Measurements from ENCODE around the gene ZNF25. TPM values are rescaled to one million over a fixed set of nuclear protein-coding genes. Genes with fewer than 3 reads are reported as not detected.
A peak's percentile ranks its signal among the peaks of the same experiment; 100 is the strongest.
"Not testable (repeated sequence)": the region's sequence is repeated elsewhere in the genome, so short reads cannot be mapped to it uniquely, and the experiment has no call there.

ZNF25 gene
- total RNA-seq (2014; rRNA removed; shearing (Covaris generic); ENCODE audit: low replicate concordance): 4.7 and 8.4 TPM in 2 replicates

DNA sequence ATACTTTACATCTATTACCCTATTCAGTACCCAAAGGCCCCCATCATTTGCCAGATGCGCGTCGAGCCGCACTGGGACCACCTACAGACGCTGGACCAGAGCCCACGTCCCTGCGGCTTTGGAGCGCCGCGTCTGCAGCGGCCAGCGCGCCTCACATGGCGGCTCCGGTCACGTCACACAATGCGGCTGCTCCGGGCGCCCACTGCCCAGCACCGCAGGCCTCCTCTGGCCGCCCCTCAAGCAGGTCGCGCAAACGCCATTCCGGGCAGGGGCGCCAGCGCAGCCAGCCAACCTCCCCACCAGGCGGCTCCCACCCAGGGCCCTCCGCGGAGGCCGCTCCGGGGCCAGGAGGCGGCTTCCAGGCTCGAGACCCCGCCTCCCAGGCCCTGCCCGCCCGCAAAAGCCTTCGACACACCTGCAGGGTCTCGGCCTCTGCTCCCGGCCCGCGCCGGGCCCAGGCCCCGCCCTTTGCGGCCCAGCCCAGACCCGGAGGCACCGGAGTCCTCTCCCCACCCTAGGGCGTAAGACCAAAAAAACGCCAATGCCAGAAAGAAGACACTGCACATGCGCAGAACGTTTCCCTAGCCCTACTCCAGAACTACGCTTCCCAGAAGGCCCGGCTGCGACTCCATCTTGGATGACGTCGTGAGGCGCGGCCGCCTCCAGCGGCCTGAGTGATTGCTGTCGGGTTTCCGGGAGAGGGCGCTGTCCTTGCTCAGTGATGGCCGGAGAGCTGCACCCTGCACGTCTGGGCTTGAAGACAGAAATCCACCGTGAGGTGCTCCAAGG is at the start of gene ZNF25:
Gene ZNF25 (minus strand): TSS at position 557 of the 789 bp plus-strand sequence. CDS start 4,925 bp downstream, outside the sequence.
- Histone ChIP-seq H3K4me3 (peak within 1 kb of the TSS; percentile 77), H3K36me3 (peaks cover 5% of the 10 kb centered on the region), H3K27me3 (no peaks in the 10 kb centered on the region), H3K9me3 (no peaks in the 10 kb centered on the region; the same call in none of the 2 replicates)
- DNase-seq: peak; percentile 97

- DNase-seq: no peak
- H3K27me3 ChIP-seq: no peaks in the 10 kb centered on the region
- H3K9me3 ChIP-seq: peaks cover 4% of the 10 kb centered on the region; the same call in 1 of the 2 replicates
- H3K36me3 ChIP-seq: peaks cover 18% of the 10 kb centered on the region
- no peak overlapping the region for H3K4me3 ChIP-seq
These were observed 48.8 kb upstream of the ZNF25 start for GRCh38 chr10:38025283-38025682.

DNA sequence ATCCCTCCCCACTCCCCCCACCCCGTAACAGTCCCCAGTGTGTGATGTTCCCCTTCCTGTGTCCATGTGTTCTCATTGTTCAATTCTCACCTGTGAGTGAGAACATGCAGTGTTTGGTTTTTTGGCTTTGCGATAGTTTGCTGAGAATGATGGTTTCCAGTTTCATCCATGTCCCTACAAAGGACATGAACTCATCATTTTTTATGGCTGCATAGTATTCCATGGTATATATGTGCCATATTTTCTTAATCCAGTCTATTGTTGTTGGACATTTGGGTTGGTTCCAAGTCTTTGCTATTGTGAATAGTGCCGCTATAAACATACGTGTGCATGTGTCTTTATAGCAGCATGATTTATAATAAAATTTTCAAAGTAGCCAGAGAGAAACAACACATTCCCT is 42.7 kb upstream of the ZNF25 start:
- DNase-seq, H3K9me3 ChIP-seq, H3K4me3 ChIP-seq, H3K27me3 ChIP-seq: not testable (repeated sequence)
- peaks cover 38% of the 10 kb centered on the region for H3K36me3 ChIP-seq

DNA sequence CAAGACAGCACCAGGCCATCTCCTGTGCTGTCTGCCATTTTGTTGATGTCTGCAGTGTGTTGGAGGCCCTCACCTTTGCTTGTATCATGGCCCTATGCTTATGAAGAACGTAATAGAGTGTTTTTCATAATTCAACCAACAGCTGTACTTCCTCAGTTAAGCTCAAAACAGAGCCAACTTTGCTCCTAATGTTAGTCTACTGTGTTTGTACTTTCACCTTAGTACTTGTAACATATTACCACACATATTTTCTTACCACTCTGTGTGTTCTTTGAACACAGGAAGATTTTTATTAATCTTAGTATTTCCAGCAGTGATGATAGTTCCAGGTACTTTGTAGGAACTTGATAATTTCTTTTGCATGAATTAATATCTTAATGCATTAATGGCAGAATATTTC is 39.9 kb upstream of the ZNF25 start:
- DNase-seq: no peak
- H3K27me3 ChIP-seq: no peaks in the 10 kb centered on the region
- H3K4me3 ChIP-seq: no peak overlapping the region
- H3K36me3 ChIP-seq: peaks cover 36% of the 10 kb centered on the region
- peaks cover 5% of the 10 kb centered on the region; the same call in 1 of the 2 replicates for H3K9me3 ChIP-seq

DNA sequence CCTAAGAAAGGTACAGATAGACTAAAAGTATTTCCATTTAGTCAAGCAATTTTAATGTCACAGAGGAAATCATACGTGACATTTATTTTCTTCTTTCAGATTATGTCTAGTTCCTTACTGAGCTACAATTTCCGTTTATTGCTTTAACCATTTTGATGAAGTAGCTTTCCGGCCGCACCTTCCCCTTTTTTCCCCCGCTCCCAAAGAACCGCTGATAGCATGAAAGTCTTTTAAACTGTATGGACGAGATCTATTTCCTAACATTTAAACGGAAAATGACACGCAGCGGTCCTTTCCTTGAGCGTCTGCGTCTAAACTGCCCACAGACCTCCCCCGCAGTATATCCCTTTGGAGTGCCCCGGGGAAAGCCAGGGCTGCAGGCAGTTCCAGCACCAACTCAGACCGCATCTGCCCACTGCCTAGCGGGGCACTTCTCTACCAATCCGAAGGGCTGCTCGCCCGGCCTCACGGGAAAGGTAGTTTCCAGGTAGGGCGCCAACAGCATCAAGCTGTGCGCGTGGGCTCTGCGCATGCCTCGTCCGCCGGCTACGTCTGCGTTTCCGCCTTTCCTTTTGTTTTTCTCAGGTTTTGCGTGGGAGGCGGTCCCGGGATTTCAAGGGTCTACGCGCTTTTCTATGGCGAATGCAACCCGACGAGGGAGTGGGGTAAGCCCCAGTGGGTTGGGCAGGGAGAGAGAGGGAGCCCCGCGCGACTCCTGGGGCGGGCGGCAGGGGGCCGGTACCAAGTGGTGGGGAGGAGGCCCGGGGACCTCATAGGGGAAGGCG is 33.9 kb upstream of the ZNF25 start, which contains the start of gene ZNF33A:
Gene ZNF33A (plus strand): TSS at position 557 of the 785 bp plus-strand sequence. CDS start 1,667 bp downstream, outside the sequence.
- no peak for DNase-seq
- no peaks in the 10 kb centered on the region for H3K9me3 ChIP-seq
- H3K4me3 ChIP-seq: peak within 1 kb of the TSS; percentile 72
- H3K36me3 ChIP-seq: peaks cover under 1% of the 10 kb centered on the region
- no peaks in the 10 kb centered on the region for H3K27me3 ChIP-seq

DNA sequence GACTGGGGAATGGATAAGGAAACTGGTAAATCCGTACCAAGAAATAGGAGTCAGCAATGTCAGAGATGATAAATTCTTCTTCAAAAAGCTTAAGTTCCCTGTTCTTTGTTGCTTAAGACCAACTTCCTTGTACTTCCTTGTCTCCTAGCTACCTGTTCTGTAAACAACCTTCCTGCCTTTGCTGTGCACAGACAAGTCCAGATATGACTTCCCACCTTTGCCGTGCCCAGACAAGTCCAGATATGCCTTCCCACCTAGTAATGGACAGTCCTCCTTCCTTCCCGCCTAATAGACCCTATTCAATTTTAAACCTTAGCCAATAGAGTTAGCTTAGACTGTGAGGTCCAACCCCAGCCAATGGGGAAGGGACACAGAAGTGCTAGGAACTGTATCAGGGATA is 31.5 kb upstream of the ZNF25 start:
- no peaks in the 10 kb centered on the region for H3K27me3 ChIP-seq
- no peaks in the 10 kb centered on the region for H3K36me3 ChIP-seq
- no peak overlapping the region for H3K4me3 ChIP-seq
- no peak for DNase-seq
- H3K9me3 ChIP-seq: no peaks in the 10 kb centered on the region

DNA sequence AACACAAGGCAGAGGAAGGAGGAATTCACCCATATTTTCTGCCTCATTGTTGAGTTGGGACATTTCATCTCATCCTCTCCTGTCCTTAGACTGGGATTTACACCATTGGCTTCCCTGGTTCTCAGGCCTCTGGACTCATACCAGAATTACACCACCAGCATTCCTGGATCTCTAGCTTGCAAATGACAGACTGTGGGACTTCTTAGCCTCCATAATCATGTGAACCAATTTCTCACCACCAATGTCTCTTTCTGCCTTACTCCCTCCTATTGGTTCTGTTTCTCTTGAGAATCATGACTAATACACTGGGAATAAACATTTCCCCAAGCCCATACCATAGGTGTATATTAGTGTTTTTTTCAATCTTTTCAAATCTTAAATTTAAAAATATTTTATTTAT is 31.1 kb upstream of the ZNF25 start:
- H3K27me3 ChIP-seq: no peaks in the 10 kb centered on the region
- no peaks in the 10 kb centered on the region for H3K36me3 ChIP-seq
- H3K4me3 ChIP-seq: no peak overlapping the region
- no peaks in the 10 kb centered on the region for H3K9me3 ChIP-seq
- DNase-seq: no peak

DNA sequence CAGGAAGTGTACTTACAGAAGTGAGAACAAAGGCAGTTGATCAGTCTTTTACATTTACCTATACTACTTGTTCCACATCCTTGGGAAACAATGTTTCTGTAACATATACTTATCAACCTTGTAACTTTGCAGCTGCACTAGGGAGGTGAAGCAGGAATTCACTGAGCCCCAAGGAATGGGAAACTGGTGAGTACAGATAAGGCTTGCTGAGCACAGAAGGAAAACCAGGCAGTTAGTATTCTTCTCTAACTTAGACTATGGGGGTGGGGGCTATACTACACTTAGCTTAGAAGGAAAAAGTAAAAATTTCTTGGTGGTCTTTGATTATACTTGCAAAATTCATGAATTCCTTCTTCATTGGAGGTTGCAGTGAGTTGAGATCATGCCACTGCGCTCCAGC is 27.1 kb upstream of the ZNF25 start:
- Histone ChIP-seq H3K27me3 (no peaks in the 10 kb centered on the region), H3K4me3 (no peak overlapping the region), H3K9me3 (no peaks in the 10 kb centered on the region), H3K36me3 (no peaks in the 10 kb centered on the region)
- no peak for DNase-seq

DNA sequence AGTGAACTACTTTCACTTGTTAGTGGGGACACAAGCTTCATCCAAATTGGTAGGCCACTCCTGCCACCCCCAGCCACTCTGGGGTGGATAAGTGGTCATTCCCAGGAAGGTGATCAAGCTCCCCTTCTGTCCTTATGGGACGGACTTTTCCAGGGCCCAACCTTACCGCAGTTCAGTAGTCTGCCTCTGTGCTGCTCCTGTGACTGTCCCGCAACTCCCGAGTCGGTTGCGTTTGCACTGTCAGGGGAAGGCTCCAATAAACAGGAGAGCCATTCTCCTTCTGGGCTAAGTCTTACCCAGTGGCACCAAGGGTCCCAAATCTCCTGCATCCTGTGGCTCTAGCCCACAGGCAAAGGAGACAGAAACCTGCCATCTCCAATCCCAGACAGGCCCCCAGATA is 26.6 kb upstream of the ZNF25 start:
- Histone ChIP-seq H3K4me3 (no peak overlapping the region), H3K9me3 (no peaks in the 10 kb centered on the region)

DNA sequence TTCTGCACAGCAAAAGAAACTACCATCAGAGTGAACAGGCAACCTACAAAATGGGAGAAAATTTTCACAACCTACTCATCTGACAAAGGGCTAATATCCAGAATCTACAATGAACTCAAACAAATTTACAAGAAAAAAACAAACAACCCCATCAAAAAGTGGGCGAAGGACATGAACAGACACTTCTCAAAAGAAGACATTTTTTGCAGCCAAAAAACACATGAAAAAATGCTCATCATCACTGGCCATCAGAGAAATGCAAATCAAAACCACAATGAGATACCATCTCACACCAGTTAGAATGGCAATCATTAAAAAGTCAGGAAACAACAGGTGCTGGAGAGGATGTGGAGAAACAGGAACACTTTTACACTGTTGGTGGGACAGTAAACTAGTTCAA is 24.0 kb upstream of the ZNF25 start:
- DNase-seq, H3K27me3 ChIP-seq, H3K9me3 ChIP-seq, H3K4me3 ChIP-seq, H3K36me3 ChIP-seq: not testable (repeated sequence)

More for the DNA sequence above, 26.6 kb upstream of the ZNF25 start:
- Histone ChIP-seq H3K36me3 (no peaks in the 10 kb centered on the region), H3K27me3 (no peaks in the 10 kb centered on the region)
- no peak for DNase-seq

GRCh38 chr10:37998920-37999319 is 22.5 kb upstream of the ZNF25 start:
- H3K36me3 ChIP-seq, H3K9me3 ChIP-seq, DNase-seq, H3K27me3 ChIP-seq, H3K4me3 ChIP-seq: not testable (repeated sequence)

GRCh38 chr10:37992083-37992482 is 15.6 kb upstream of the ZNF25 start:
- no peaks in the 10 kb centered on the region for H3K27me3 ChIP-seq

DNA sequence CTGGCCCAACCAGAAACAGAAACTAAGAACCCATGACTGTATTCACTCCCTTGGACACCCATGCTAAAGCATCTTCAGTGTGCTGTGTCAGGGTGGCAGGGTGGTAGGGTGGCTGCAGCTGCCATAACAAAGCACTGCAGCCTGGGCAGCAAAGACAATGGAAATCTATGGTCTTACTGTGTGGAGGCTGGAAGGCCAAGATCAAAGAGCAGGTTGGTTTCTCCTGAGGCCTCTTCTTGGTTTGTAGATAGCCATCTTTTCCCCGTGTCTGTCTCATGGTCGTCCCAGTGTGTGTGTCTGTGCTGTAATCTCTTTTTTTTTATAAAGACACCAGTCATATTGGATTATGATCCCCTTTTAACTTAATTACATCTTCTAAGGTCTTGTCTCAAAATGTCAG is 15.2 kb upstream of the ZNF25 start:
- H3K36me3 ChIP-seq: no peaks in the 10 kb centered on the region
- DNase-seq: no peak
- H3K27me3 ChIP-seq: no peaks in the 10 kb centered on the region
- H3K9me3 ChIP-seq: no peaks in the 10 kb centered on the region
- H3K4me3 ChIP-seq: no peak overlapping the region

More at GRCh38 chr10:37992083-37992482, 15.6 kb upstream of the ZNF25 start:
- DNase-seq: no peak
- Histone ChIP-seq H3K4me3 (no peak overlapping the region), H3K9me3 (no peaks in the 10 kb centered on the region), H3K36me3 (no peaks in the 10 kb centered on the region)

DNA sequence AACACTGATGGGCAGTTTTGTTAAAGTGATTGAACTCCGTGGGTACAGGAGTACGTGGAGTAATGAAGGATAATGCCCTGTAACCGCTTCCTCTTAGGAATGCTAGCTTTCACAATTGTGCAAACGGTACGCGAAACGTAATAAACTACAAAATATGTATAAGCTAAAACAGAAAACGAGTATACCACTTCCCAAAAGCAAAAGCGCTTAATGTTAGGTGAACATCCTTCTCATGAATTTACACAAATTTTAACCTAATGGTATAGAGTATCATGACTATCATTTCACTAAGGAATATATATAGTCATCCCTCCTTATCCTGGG is 395 bp upstream of the ZNF25 start:
- DNase-seq: no peak
- peak overlapping the region; percentile 77 for H3K4me3 ChIP-seq
- no peaks in the 10 kb centered on the region; the same call in none of the 2 replicates for H3K9me3 ChIP-seq
- no peaks in the 10 kb centered on the region for H3K27me3 ChIP-seq
- peaks cover 5% of the 10 kb centered on the region for H3K36me3 ChIP-seq

DNA sequence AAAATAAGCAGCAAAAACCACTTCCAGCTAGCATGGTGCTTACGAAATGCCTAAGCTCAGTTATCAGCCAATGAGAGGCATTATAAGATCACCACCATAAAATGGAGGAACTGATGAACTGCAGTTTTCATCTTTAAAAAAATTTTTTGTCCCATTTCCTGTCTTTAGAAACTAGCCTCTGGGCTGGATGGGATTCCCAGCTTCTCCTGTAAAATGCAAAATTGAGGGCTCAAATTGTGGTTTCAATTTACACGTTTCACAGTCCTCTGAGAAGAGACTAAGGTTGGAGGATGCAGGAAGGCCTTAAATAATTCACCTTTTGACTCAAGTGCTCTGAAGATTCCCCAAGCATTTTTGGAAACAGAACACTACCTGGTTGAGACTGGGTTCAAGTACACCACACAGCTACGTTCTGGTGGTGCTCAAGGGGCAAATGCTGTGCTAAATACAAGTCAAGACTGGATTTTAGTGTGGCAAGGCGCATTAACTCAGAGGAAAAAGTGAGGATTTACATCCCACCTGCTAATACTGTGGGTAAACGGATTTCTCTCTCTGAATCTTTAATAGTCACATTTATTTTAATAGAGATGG is 951 bp downstream of the ZNF25 start:
- Histone ChIP-seq H3K36me3 (peaks cover 11% of the 10 kb centered on the region), H3K9me3 (peaks cover 5% of the 10 kb centered on the region), H3K27me3 (no peaks in the 10 kb centered on the region), H3K4me3 (peak overlapping the region; percentile 77)
- DNase-seq: no peak

DNA sequence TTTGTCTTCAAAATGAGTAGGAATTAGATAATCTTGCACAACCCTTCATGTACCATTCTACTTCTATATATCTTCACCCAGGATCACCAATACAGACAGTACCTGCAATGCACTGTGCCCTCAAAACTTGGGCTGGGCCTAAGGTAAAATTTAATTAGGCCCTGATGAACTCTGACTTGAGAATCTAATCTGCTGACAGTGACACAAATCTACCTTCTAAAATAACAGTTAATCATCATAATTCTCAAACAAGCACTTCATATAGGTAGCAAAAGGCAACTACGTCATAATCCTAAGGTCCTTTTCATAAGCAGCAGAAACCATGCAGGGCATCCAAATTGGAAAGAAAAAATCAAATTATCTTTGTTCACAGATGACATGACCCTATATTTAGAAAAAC is 4.1 kb downstream of the ZNF25 start:
- H3K4me3 ChIP-seq: no peak overlapping the region
- peaks cover 15% of the 10 kb centered on the region for H3K9me3 ChIP-seq
- no peaks in the 10 kb centered on the region for H3K27me3 ChIP-seq
- peaks cover 34% of the 10 kb centered on the region for H3K36me3 ChIP-seq
- no peak for DNase-seq

DNA sequence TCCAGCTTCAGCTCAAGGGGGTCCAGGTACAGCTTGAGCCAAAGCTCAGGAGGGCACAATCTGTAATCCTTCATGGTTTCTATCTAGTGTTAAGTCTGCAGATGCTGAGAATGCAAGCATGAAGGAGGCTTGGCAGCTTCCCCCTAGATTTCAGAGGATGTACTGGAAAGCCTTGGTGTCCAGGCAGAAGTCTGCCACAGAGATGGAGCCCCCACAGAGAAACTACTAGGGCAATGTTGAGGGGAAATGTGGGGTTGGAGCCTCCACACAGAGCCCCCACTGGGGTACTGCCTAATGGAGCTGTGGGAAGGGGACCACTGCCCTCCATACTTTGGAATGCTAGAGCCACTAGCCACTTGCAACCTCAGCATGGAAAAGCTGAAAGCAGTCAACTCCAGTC is 11.4 kb downstream of the ZNF25 start:
- Histone ChIP-seq H3K4me3 (no peak overlapping the region), H3K9me3 (peaks cover 15% of the 10 kb centered on the region), H3K27me3 (no peaks in the 10 kb centered on the region), H3K36me3 (peaks cover 35% of the 10 kb centered on the region)
- no peak for DNase-seq
